HepG2 (cell line): ENCODE measurements around the gene TMC2. TPM values are rescaled to one million over a fixed set of nuclear protein-coding genes. Genes with fewer than 3 reads are reported as not detected.
A peak's percentile ranks its signal among the peaks of the same experiment; 100 is the strongest.

ENCODE experiments used
- ARID2 ChIP-seq: sonication (generic); formaldehyde crosslinking; IDR thresholded peaks from 2 replicates; pipeline ENCODE4 v1.8.1; 2022; ENCODE audit warnings: mild to moderate bottlenecking, missing genetic modification reagents, borderline replicate concordance
- CBX2 ChIP-seq, 2 experiments: fragments of 200-600 bp in 1 of 2; sonication (generic); formaldehyde crosslinking in 1 of 2; IDR thresholded peaks; 2 replicates each; pipeline versions ENCODE4 v1.7.0 to v1.8.1; 2018 to 2022; ENCODE audit warnings: low read depth in 2 of 2, low read length in 1 of 2, mild to moderate bottlenecking in 1 of 2, missing genetic modification reagents in 1 of 2
- FOSL2 ChIP-seq: sonication (generic); formaldehyde crosslinking; IDR thresholded peaks from 2 replicates; pipeline ENCODE4 v1.4.0; 2020; ENCODE audit warnings: missing genetic modification reagents
- GABPB1 ChIP-seq: IDR thresholded peaks from 2 replicates; pipeline ENCODE4 v1.6.1; 2016; ENCODE audit warnings: mild to moderate bottlenecking, missing genetic modification reagents, moderate library complexity, missing compliant biosample characterization
- GATAD2A ChIP-seq: IDR thresholded peaks from 2 replicates; pipeline ENCODE4 v1.6.1; 2016
- HMGXB3 ChIP-seq: sonication (generic); formaldehyde crosslinking; IDR thresholded peaks from 2 replicates; pipeline ENCODE4 v1.4.0; 2020; ENCODE audit warnings: missing genetic modification reagents, borderline replicate concordance
- IKZF1 ChIP-seq: fragments of 450-650 bp; IDR thresholded peaks from 2 replicates; pipeline ENCODE4 v1.7.1; 2016
- KDM2A ChIP-seq: sonication (generic); formaldehyde crosslinking; IDR thresholded peaks from 2 replicates; pipeline ENCODE4 v1.4.0; 2020; ENCODE audit warnings: low read depth, missing genetic modification reagents, borderline replicate concordance
- KMT2A ChIP-seq: sonication (generic); formaldehyde crosslinking; IDR thresholded peaks from 2 replicates; pipeline ENCODE4 v1.4.0; 2020; ENCODE audit warnings: missing genetic modification reagents
- RXRB ChIP-seq: IDR thresholded peaks from 2 replicates; pipeline ENCODE4 v1.6.1; 2016; ENCODE audit warnings: borderline replicate concordance, missing genetic modification reagents, missing compliant biosample characterization
- SALL1 ChIP-seq: sonication (generic); formaldehyde crosslinking; IDR thresholded peaks from 2 replicates; pipeline ENCODE4 v1.8.0; 2022; ENCODE audit warnings: mild to moderate bottlenecking, missing genetic modification reagents
- THAP11 ChIP-seq: IDR thresholded peaks from 2 replicates; pipeline ENCODE4 v1.6.1; 2016; ENCODE audit warnings: missing biosample characterization, missing genetic modification reagents
- XRCC5 ChIP-seq: fragments of 200-400 bp; formaldehyde crosslinking; optimal IDR thresholded peaks from 2 replicates; pipeline ENCODE3; 2017; ENCODE audit warnings: mild to moderate bottlenecking, low read length
- YY1 ChIP-seq: IDR thresholded peaks from 2 replicates; pipeline ENCODE4 v1.6.1; 2011; ENCODE audit warnings: low read length, low read depth, moderate library complexity, mild to moderate bottlenecking; ENCODE audit not compliant: insufficient read depth, insufficient replicate concordance
- ZBTB21 ChIP-seq: sonication (generic); formaldehyde crosslinking; IDR thresholded peaks from 2 replicates; pipeline ENCODE4 v1.4.0; 2020; ENCODE audit warnings: missing genetic modification reagents
- ZFP36L2 ChIP-seq: sonication (generic); formaldehyde crosslinking; IDR thresholded peaks from 2 replicates; pipeline ENCODE4 v1.4.0; 2020; ENCODE audit warnings: missing genetic modification reagents
- ZFY ChIP-seq: sonication (generic); formaldehyde crosslinking; IDR thresholded peaks from 2 replicates; pipeline ENCODE4 v1.4.0; 2020; ENCODE audit warnings: missing genetic modification reagents
- ZNF101 ChIP-seq: sonication (generic); formaldehyde crosslinking; IDR thresholded peaks from 2 replicates; pipeline ENCODE4 v1.4.0; 2020; ENCODE audit warnings: mild to moderate bottlenecking, low read depth, missing genetic modification reagents, borderline replicate concordance
- ZNF331 ChIP-seq: sonication (generic); formaldehyde crosslinking; IDR thresholded peaks from 2 replicates; pipeline ENCODE4 v1.4.0; 2020; ENCODE audit warnings: missing genetic modification reagents
- polyA plus RNA-seq, 8 experiments: library from polyadenylated mRNA; depleted of rRNA in 3 of 8; stranded (reverse) in 7 of 8; unstranded in 1 of 8; fragments of >200 nt; fragmentation: Illumina TruSeq in 4 of 8; extraction: Trizol in 4 of 8; gene quantifications; 2 replicates each; pipeline versions ENCODE4 v1.2.1 to v1.2.3, GENCODE V29; 2011 to 2016; ENCODE audit warnings: low read depth in 4 of 8, missing spikeins in 1 of 8, mixed read lengths in 1 of 8; ENCODE audit not compliant: insufficient read depth in 1 of 8
- total RNA-seq, 5 experiments: library from RNA; depleted of rRNA; stranded (reverse); fragments of >200 nt; fragmentation: Illumina TruSeq; extraction: Trizol; gene quantifications; 2 replicates each; pipeline ENCODE4 v1.2.3, GENCODE V29; 2016; ENCODE audit warnings: low read depth in 1 of 5
- TF ChIP-seq, protein P1 (sequence below), 2 experiments: sonication (generic) in 1 of 2; formaldehyde crosslinking in 1 of 2; IDR thresholded peaks; 2 replicates each; pipeline versions ENCODE4 v1.4.0 to v1.6.1; 2018 to 2020; ENCODE audit warnings: missing genetic modification reagents in 2 of 2, borderline replicate concordance in 1 of 2, low read depth in 1 of 2, mild to moderate bottlenecking in 1 of 2, missing biosample characterization in 1 of 2
- TF ChIP-seq, protein P2 (sequence below): sonication (generic); formaldehyde crosslinking; conservative IDR thresholded peaks from 2 replicates; pipeline ENCODE4 v1.8.0; 2022; ENCODE audit warnings: missing genetic modification reagents

The TMC2 gene
- total and polyA plus RNA-seq, 2 of the 13 experiments (the other 11 are each of a cell fraction or from before 2014, with no cell fraction given): not detected

GRCh38 chr20:2521369-2522305 is 14.7 kb upstream of the TMC2 start (continued):
- peak; percentile 94 for TF ChIP-seq XRCC5
- TF ChIP-seq, protein P1, sequence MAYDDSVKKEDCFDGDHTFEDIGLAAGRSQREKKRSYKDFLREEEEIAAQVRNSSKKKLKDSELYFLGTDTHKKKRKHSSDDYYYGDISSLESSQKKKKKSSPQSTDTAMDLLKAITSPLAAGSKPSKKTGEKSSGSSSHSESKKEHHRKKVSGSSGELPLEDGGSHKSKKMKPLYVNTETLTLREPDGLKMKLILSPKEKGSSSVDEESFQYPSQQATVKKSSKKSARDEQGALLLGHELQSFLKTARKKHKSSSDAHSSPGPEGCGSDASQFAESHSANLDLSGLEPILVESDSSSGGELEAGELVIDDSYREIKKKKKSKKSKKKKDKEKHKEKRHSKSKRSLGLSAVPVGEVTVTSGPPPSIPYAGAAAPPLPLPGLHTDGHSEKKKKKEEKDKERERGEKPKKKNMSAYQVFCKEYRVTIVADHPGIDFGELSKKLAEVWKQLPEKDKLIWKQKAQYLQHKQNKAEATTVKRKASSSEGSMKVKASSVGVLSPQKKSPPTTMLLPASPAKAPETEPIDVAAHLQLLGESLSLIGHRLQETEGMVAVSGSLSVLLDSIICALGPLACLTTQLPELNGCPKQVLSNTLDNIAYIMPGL (CRISPR knock-in tag; IDR thresholded peaks at IDR 0.05; ENCODE audit: borderline replicate concordance in 1 of 2, low read depth in 1 of 2): peak in 1 of 2 experiments; percentile 72; a peak in 1 of 4 replicates
- peak; percentile 56; the same call in 1 of the 2 replicates for TF ChIP-seq KDM2A
- TF ChIP-seq ZFP36L2 (CRISPR knock-in tag): no peak
- peak; percentile 18; the same call in 1 of the 2 replicates for TF ChIP-seq RXRB
- TF ChIP-seq ZBTB21 (CRISPR knock-in tag): no peak
- TF ChIP-seq THAP11 (CRISPR knock-in tag): peak; percentile 74
- TF ChIP-seq GATAD2A (CRISPR knock-in tag): peak; percentile 42; the same call in 1 of the 2 replicates
- TF ChIP-seq ZNF331 (CRISPR knock-in tag): peak; percentile 25; the same call in 1 of the 2 replicates
- TF ChIP-seq, protein P2, sequence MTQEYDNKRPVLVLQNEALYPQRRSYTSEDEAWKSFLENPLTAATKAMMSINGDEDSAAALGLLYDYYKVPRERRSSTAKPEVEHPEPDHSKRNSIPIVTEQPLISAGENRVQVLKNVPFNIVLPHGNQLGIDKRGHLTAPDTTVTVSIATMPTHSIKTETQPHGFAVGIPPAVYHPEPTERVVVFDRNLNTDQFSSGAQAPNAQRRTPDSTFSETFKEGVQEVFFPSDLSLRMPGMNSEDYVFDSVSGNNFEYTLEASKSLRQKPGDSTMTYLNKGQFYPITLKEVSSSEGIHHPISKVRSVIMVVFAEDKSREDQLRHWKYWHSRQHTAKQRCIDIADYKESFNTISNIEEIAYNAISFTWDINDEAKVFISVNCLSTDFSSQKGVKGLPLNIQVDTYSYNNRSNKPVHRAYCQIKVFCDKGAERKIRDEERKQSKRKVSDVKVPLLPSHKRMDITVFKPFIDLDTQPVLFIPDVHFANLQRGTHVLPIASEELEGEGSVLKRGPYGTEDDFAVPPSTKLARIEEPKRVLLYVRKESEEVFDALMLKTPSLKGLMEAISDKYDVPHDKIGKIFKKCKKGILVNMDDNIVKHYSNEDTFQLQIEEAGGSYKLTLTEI (CRISPR knock-in tag): no peak
- no peak for TF ChIP-seq CBX2 (IDR thresholded peaks at IDR 0.05; ENCODE audit: low read depth, low read length)
- no peak for TF ChIP-seq CBX2 (CRISPR knock-in tag; IDR thresholded peaks at IDR 0.05; ENCODE audit: low read depth)
- TF ChIP-seq HMGXB3 (CRISPR knock-in tag): no peak
- no peak for TF ChIP-seq ARID2 (CRISPR knock-in tag)
- TF ChIP-seq KMT2A (CRISPR knock-in tag): no peak
- TF ChIP-seq IKZF1: no peak
- TF ChIP-seq GABPB1 (CRISPR knock-in tag): no peak
- TF ChIP-seq SALL1 (CRISPR knock-in tag): peak; percentile 27; the same call in 1 of the 2 replicates
- peak; percentile 22; the same call in 1 of the 2 replicates for TF ChIP-seq FOSL2 (CRISPR knock-in tag)
- TF ChIP-seq ZNF101 (CRISPR knock-in tag): no peak
- peak; percentile 24; the same call in 1 of the 2 replicates for TF ChIP-seq ZFY
- TF ChIP-seq YY1: peak; percentile 41
